Muscle of leg (tissue), 11 donors: ENCODE measurements around the gene KNDC1. TPM values are rescaled to one million over a fixed set of nuclear protein-coding genes. Genes with fewer than 3 reads are reported as not detected.

Source experiments
- DNase-seq: peaks from one replicate; pipeline ENCODE4 v3.0.0; 2013
- H3K27ac ChIP-seq: one replicate; pipeline ENCODE4 v1.5.1; 2013; ENCODE audit warnings: mild to moderate bottlenecking, low read length, control low read depth
- H3K27me3 ChIP-seq: one replicate; pipeline ENCODE4 v1.6.1; 2013; ENCODE audit warnings: low read length; ENCODE audit not compliant: control insufficient read depth, insufficient read depth
- H3K36me3 ChIP-seq: one replicate; pipeline ENCODE4 v1.6.1; 2013; ENCODE audit warnings: low read length; ENCODE audit not compliant: control insufficient read depth, insufficient read depth
- H3K4me1 ChIP-seq: one replicate; pipeline ENCODE4 v1.6.1; 2013; ENCODE audit warnings: low read length; ENCODE audit not compliant: control insufficient read depth, insufficient read depth
- H3K4me3 ChIP-seq: one replicate; pipeline ENCODE4 v1.5.1; 2013; ENCODE audit warnings: low read length, control low read depth
- H3K9me3 ChIP-seq: replicated peaks from 2 replicates; pipeline ENCODE4 v1.6.1; 2013; ENCODE audit warnings: low read depth, low read length; ENCODE audit not compliant: control insufficient read depth
- WGBS: methylation state at CpG from one replicate; pipeline ENCODE4 v1.1.5; 2013; ENCODE audit warnings: missing lambda C conversion rate; ENCODE audit not compliant: insufficient coverage; 5-methylcytosine and 5-hydroxymethylcytosine counted together
- polyA plus RNA-seq, 8 donors: library from polyadenylated mRNA; unstranded; fragments of 120-200 nt; gene quantifications; one replicate each; pipeline versions ENCODE4 v1.2.1 to v1.2.3, GENCODE V29; 2013; ENCODE audit warnings: inconsistent platforms in 1 of 8, low replicate concordance in 1 of 8; ENCODE audit not compliant: insufficient read length in 8 of 8, insufficient read depth in 1 of 8
- total RNA-seq: library from RNA; stranded (reverse); fragments of 120-200 nt; gene quantifications from one replicate; pipeline ENCODE4 v1.2.4, GENCODE V29; 2013

KNDC1 gene
- total and polyA plus RNA-seq, 9 donors = 1.5 to 9.8 (median 4.4) TPM

DNA sequence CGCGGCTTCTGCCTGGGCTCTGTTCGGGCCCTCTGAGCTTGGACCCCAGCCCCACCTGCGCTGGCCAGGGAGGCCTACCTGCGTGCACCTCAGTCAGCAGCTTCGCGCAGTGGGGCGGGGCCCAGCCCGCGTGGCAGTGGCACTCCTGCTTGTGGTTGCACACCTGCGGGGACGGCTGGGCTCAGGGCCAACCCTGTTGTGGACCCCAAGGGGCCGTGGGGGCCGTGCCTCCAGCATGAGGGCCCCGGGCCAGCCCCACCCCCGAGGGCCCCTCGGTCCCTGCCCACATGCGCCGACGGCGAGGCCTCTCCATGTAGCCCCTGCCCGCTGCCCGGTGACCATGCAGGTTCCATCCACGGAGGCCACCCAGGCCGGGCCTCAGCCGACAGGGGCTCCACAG, 109.3 kb downstream of the KNDC1 start:
- DNase-seq = no peak
- 74% methylated on average over 26 of the region's 26 CpGs for WGBS
- no peak overlapping the region for H3K27ac ChIP-seq
- H3K27me3 ChIP-seq = peaks cover 3% of the 10 kb centered on the region
- no peaks in the 10 kb centered on the region for H3K4me1 ChIP-seq
- H3K4me3 ChIP-seq = no peak overlapping the region
- no peaks in the 10 kb centered on the region for H3K9me3 ChIP-seq
- no peaks in the 10 kb centered on the region for H3K36me3 ChIP-seq

DNA sequence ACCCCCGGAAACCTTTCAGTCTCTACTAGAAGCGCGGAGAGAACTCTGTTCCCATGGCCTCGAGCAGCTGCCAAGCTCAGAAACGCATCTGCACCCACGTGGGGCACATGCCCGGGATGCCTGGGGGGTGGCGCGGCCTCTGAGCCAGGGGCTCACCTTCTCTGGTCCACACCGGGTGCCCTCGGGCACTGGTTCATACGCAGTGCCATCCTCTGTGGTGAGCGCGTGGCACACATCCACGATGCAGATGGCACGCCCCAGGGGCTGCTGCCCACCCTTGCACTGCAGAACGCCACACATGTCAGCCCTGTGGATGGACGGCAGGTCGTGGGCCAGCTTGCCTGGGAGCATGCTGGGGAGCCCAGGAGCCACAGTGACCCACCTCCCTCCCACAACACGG, 110.2 kb downstream of the KNDC1 start:
- peaks cover 12% of the 10 kb centered on the region for H3K27me3 ChIP-seq
- no peak overlapping the region for H3K4me3 ChIP-seq
- 80% methylated on average over 20 of the region's 20 CpGs for WGBS
- no peaks in the 10 kb centered on the region for H3K9me3 ChIP-seq
- H3K36me3 ChIP-seq = no peaks in the 10 kb centered on the region
- no peaks in the 10 kb centered on the region for H3K4me1 ChIP-seq
- no peak for DNase-seq
- no peak overlapping the region for H3K27ac ChIP-seq

DNA sequence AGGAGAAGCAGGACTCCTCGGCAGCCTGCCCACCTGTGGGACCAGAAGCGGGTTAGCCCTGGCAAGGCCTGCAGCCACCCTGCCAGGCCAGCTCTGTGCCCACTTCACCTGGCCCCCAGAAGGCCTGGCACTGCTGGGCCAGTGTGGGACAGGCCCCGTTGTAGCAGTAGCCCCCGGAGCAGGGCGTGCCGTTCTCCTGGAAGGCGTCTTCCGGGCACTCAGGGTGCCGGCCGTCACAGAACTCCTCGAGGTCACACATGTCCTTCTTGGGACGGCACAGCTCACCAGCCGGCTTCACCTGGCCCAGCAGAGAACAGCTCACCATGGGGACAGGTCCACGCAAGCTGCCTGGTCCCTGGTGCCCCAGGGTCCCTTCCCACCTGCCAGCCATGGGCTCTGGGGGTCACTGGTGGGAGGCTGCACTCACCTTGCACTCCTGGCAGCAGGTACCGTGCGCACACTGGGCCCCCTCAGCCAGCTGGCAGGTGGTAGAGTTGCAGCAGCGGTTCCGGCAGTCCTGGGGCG, 110.8 kb downstream of the KNDC1 start:
- no peaks in the 10 kb centered on the region for H3K9me3 ChIP-seq
- H3K27me3 ChIP-seq = peaks cover 18% of the 10 kb centered on the region
- no peak overlapping the region for H3K4me3 ChIP-seq
- no peak overlapping the region for H3K27ac ChIP-seq
- H3K4me1 ChIP-seq = no peaks in the 10 kb centered on the region
- 83% methylated on average over 19 of the region's 19 CpGs for WGBS
- no peaks in the 10 kb centered on the region for H3K36me3 ChIP-seq
- no peak for DNase-seq

DNA sequence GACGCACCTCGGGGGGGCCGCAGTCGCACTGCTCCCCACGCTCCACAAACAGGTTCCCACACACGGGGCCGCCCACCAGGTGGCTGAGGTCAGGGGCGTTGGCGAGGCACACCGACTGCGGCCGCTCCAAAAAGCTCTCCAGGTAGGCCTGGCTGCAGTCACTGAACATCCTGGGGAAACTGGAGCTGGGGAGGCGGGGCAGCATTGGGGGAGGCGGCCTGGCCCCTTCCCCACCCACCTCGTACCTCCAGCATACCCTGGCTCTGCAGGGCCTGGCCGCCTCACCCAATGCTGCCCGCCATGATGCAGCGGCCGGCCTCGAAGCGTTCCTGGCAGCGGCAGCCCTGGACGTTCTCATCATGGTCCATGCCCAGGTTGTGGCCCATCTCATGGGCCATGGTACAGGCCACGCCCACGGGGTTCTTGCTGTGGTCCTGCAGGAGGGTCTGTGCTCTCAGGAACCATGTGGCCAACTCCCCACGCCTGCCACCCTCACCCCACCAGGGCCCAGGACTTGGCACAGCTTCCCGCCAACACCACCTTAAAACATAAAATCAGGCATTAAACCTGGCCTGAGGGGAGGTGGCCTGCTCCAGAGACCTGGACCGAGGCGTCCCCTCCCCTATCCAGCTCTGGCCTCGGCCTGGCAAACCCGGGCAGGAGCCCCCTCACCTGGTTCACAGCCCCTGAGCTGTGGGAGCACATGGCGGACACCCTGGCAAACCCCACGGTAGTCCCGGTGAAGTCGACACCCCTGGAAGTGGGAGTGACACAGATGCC, 111.7 kb downstream of the KNDC1 start:
- WGBS = 65% methylated on average over 33 of the region's 35 CpGs
- Histone ChIP-seq H3K4me3 (no peak overlapping the region), H3K36me3 (no peaks in the 10 kb centered on the region), H3K4me1 (no peaks in the 10 kb centered on the region), H3K27me3 (peaks cover 23% of the 10 kb centered on the region), H3K27ac (no peak overlapping the region), H3K9me3 (no peaks in the 10 kb centered on the region)
- no peak for DNase-seq

DNA sequence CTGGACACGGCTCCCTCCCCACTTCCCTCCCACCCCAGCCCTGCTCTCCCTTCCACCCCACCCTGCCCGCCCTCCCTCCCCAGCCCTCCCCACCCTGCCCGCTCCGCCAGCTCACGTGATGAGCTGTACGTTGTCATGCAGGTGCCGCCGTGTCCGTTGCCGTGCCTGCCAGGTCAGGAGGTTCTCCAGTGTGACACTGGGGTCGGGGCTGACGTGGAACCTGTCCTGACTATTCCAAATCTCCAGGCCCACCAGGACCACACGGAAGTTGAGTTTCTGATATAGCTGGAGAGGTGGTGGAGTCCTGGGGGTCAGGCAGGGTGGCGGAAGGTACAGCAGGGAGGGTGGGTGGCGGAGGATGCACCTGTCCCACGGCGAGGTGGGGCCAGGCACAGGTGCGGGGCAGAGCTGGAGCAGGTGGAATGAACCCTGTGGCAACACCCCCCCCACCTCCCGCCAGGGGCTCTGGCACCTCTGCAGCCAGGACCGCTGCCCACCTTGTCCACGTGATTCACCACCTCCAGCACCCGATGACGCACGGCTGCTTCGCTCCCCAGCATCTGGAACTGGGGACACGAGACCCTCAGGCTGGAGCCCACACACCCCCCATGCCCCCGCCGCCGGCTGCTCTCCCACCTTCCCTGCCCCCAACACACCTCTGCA, 112.4 kb downstream of the KNDC1 start:
- Histone ChIP-seq H3K36me3 (no peaks in the 10 kb centered on the region), H3K4me3 (no peak overlapping the region), H3K27ac (no peak overlapping the region), H3K4me1 (peaks cover 3% of the 10 kb centered on the region), H3K9me3 (no peaks in the 10 kb centered on the region), H3K27me3 (peaks cover 30% of the 10 kb centered on the region)
- DNase-seq = no peak
- WGBS = 78% methylated on average over 22 of the region's 29 CpGs

DNA sequence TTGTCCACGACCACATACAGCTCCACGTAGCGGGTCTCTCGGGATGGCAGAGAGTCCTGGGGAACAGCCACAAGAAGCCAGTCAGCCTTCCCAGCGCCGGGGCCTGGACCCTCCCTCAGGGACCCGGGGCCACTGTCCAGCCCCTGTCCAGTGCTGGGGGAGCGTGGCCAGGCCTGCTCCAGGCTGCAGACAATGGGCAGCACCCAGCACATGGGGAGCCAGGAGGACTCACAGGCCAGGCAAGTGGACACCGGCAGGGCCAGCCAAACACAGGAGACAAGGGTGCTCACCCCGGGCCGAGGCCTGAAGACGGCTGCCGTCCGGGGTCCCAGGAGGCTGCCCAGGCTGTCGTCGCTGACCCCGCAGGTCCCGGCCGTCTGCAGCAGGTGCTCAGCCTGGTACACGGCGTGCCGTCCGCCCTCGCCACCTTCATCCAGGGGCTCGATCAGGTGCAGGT, 113.0 kb downstream of the KNDC1 start:
- Histone ChIP-seq H3K9me3 (no peaks in the 10 kb centered on the region), H3K27ac (no peak overlapping the region), H3K4me1 (peaks cover 6% of the 10 kb centered on the region), H3K4me3 (no peak overlapping the region), H3K27me3 (peaks cover 33% of the 10 kb centered on the region), H3K36me3 (no peaks in the 10 kb centered on the region)
- WGBS = 81% methylated on average over 25 of the region's 25 CpGs
- no peak for DNase-seq

DNA sequence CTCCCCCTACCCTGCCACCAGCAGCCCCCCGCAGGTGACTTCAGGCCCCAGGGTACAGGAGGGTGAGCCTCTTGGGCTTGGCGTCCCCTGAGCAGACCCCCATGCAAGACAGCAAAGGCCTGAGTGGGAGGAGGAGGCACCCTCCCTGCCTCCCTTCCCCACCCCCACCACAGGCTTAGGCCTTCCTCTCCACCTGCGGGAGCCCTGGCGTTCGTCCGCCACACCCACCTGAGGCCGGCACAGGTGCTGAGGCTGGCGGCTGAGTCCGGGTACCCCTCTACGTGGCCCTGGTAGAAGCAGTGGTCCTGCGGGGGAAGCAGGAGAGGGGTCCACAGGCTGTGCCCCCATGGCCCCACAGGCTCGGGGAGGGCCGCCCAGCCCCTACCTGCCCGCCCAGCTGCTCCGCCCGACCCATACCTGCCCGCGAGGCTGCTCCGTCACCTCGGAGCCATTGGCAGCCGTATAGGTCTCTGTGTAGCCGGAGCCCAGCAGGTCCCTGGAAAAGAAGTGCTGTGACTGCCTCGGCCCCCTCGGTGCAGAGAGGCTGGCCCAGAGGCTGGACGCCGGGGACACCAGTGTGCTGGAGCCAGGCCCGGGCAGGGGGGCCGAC, 113.6 kb downstream of the KNDC1 start:
- peaks cover under 1% of the 10 kb centered on the region for H3K36me3 ChIP-seq
- no peak overlapping the region for H3K4me3 ChIP-seq
- H3K27me3 ChIP-seq = peaks cover 39% of the 10 kb centered on the region
- 84% methylated on average over 25 of the region's 28 CpGs for WGBS
- H3K27ac ChIP-seq = no peak overlapping the region
- no peak for DNase-seq
- H3K4me1 ChIP-seq = peaks cover 6% of the 10 kb centered on the region
- H3K9me3 ChIP-seq = no peaks in the 10 kb centered on the region

DNA sequence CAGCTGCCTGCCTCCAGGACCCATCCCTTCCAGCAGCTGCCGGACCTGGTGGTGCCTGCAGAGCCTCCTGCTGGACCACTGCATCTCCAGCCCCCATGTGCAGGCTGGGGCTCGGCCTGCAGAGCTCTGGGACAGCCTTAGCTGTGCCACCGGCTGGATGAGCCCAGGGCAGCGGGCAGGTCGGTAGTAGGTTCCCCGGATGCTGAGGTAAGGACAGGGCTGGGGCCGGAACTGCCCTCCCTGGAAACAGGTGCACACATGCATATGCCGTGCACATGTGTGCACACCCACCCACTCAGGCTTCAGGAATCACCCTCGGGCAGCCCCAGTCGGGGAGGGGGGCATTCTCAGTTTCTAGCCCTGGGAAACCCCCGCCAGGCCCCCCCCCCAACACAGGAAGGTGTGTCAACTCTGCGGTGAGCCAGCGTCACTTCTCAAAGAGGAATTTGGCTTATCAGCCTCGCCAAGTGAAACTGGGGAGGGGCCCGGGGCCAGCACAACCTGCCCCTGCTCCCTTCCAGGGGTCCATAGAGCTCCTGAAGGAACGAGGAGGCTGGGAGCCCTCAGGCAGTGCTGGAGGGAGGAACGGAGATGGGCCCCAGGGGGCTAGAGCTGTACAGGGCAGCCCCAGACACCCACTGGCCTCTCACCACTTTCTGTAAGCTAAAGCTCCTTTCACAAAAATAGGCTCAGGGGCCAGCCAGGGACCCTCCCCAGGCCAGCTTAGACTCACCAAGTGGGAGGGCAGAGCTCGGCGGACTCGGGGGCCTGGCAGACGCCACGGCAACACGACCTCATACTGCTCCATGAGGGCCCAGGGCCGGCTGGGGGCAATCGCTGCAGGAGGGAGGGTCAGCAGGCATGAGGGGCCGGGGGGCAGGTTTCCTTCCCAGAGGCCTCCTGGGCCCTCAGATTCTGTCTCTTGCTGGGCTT, 115.0 kb downstream of the KNDC1 start:
- H3K27me3 ChIP-seq = peaks cover 39% of the 10 kb centered on the region
- 37% methylated on average over 23 of the region's 26 CpGs for WGBS
- H3K36me3 ChIP-seq = peaks cover 12% of the 10 kb centered on the region
- H3K27ac ChIP-seq = no peak overlapping the region
- no peak for DNase-seq
- H3K4me3 ChIP-seq = no peak overlapping the region
- H3K4me1 ChIP-seq = peaks cover 6% of the 10 kb centered on the region
- no peaks in the 10 kb centered on the region for H3K9me3 ChIP-seq

DNA sequence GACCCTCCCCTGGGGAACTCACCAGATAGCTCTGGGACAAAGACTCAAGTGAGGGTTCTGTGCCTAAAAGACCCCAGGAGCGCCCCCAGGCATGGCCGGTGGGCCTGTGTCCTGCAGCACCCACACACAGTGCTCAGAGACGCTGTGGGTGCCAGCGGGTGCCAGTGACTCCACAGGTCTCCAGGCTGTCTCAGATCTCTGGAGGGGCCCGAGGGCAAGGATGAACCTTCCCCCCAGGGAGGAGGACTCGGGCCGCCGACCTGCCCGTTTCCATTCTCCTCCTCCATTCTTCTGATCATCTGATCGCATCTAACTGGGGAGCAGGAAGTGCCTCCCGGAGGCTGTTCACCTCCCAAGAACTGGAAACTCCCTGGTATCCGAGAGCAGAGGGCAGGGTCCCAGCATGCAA, 115.7 kb downstream of the KNDC1 start:
- 44% methylated on average over 8 of the region's 12 CpGs for WGBS
- no peak for DNase-seq
- H3K27ac ChIP-seq = no peak overlapping the region
- no peak overlapping the region for H3K4me3 ChIP-seq
- H3K36me3 ChIP-seq = peaks cover 17% of the 10 kb centered on the region
- H3K9me3 ChIP-seq = no peaks in the 10 kb centered on the region
- H3K4me1 ChIP-seq = peaks cover 6% of the 10 kb centered on the region
- peaks cover 39% of the 10 kb centered on the region for H3K27me3 ChIP-seq
